Measurements from ENCODE around the gene TWNK.

Gene TWNK

GRCh38 chr10:100962351-100963080 lies 24.8 kb upstream of the TWNK start:
- Histone ChIP-seq H3K9me2 (replicated peaks; ENCODE audit: control insufficient read depth, low read length) (no peaks in the 10 kb centered on the region), H3F3A (ENCODE audit: control insufficient read depth, insufficient read depth) (peaks cover 6% of the 10 kb centered on the region), H4K20me1 (ENCODE audit: control insufficient read depth, insufficient read depth, low read depth, low read length) (no peaks in the 10 kb centered on the region), H3K9me3 (ENCODE audit: control insufficient read depth, insufficient read depth, low read length) (no peaks in the 10 kb centered on the region), H3K79me2 (ENCODE audit: control insufficient read depth, low read length) (no peaks in the 10 kb centered on the region), H3K4me1 (ENCODE audit: control insufficient read depth, low read length) (no peaks in the 10 kb centered on the region), H3K4me3 (ENCODE audit: low read length) (no peak overlapping the region), H3K4me2 (ENCODE audit: low read length) (no peak overlapping the region), H3K27ac (ENCODE audit: low read depth, low read length) (no peak overlapping the region), H3K36me3 (ENCODE audit: control insufficient read depth, low read length) (peaks cover 60% of the 10 kb centered on the region), H3K27me3 (ENCODE audit: control insufficient read depth, low read length) (no peaks in the 10 kb centered on the region)
- no peak for TF ChIP-seq EZH2phosphoT487 (IDR thresholded peaks at IDR 0.05; ENCODE audit: borderline replicate concordance, low read length)
- TF ChIP-seq, protein P1, sequence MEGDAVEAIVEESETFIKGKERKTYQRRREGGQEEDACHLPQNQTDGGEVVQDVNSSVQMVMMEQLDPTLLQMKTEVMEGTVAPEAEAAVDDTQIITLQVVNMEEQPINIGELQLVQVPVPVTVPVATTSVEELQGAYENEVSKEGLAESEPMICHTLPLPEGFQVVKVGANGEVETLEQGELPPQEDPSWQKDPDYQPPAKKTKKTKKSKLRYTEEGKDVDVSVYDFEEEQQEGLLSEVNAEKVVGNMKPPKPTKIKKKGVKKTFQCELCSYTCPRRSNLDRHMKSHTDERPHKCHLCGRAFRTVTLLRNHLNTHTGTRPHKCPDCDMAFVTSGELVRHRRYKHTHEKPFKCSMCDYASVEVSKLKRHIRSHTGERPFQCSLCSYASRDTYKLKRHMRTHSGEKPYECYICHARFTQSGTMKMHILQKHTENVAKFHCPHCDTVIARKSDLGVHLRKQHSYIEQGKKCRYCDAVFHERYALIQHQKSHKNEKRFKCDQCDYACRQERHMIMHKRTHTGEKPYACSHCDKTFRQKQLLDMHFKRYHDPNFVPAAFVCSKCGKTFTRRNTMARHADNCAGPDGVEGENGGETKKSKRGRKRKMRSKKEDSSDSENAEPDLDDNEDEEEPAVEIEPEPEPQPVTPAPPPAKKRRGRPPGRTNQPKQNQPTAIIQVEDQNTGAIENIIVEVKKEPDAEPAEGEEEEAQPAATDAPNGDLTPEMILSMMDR (IDR thresholded peaks at IDR 0.05; ENCODE audit: low read depth, low read length, poor library complexity, severe bottlenecking) = no peak

- H3K4me3 ChIP-seq (ENCODE audit: low read length) = no peak overlapping the region
- no peak overlapping the region for H3K4me2 ChIP-seq (ENCODE audit: low read length)
- H3K79me2 ChIP-seq (ENCODE audit: control insufficient read depth, low read length) = no peaks in the 10 kb centered on the region
- peaks cover 52% of the 10 kb centered on the region for H3K36me3 ChIP-seq (ENCODE audit: control insufficient read depth, low read length)
- peaks cover 1% of the 10 kb centered on the region for H3K4me1 ChIP-seq (ENCODE audit: control insufficient read depth, low read length)
- H3K9me3 ChIP-seq (ENCODE audit: control insufficient read depth, insufficient read depth, low read length) = no peaks in the 10 kb centered on the region
- no peak overlapping the region for H3K27ac ChIP-seq (ENCODE audit: low read depth, low read length)
- H3K9me2 ChIP-seq (replicated peaks; ENCODE audit: control insufficient read depth, low read length) = no peaks in the 10 kb centered on the region
- no peaks in the 10 kb centered on the region for H4K20me1 ChIP-seq (ENCODE audit: control insufficient read depth, insufficient read depth, low read depth, low read length)
- peaks cover 6% of the 10 kb centered on the region for H3F3A ChIP-seq (ENCODE audit: control insufficient read depth, insufficient read depth)
- no peak for TF ChIP-seq EZH2phosphoT487 (IDR thresholded peaks at IDR 0.05; ENCODE audit: borderline replicate concordance, low read length)
- TF ChIP-seq, protein P1 (IDR thresholded peaks at IDR 0.05; ENCODE audit: low read depth, low read length, poor library complexity, severe bottlenecking) = no peak
- H3K27me3 ChIP-seq (ENCODE audit: control insufficient read depth, low read length) = no peaks in the 10 kb centered on the region
These were observed 23.5 kb upstream of the TWNK start for GRCh38 chr10:100963826-100964225.

- no peaks in the 10 kb centered on the region for H3K9me3 ChIP-seq (ENCODE audit: control insufficient read depth, insufficient read depth, low read length)
- TF ChIP-seq, protein P1 (IDR thresholded peaks at IDR 0.05; ENCODE audit: low read depth, low read length, poor library complexity, severe bottlenecking) = no peak
- TF ChIP-seq EZH2phosphoT487 (IDR thresholded peaks at IDR 0.05; ENCODE audit: borderline replicate concordance, low read length) = no peak
- no peak overlapping the region for H3K4me3 ChIP-seq (ENCODE audit: low read length)
- H3K36me3 ChIP-seq (ENCODE audit: control insufficient read depth, low read length) = peaks cover 36% of the 10 kb centered on the region
- no peak overlapping the region for H3K4me2 ChIP-seq (ENCODE audit: low read length)
- H3F3A ChIP-seq (ENCODE audit: control insufficient read depth, insufficient read depth) = peaks cover 5% of the 10 kb centered on the region
- H3K79me2 ChIP-seq (ENCODE audit: control insufficient read depth, low read length) = no peaks in the 10 kb centered on the region
- H3K9me2 ChIP-seq (replicated peaks; ENCODE audit: control insufficient read depth, low read length) = no peaks in the 10 kb centered on the region
- peaks cover 11% of the 10 kb centered on the region for H3K4me1 ChIP-seq (ENCODE audit: control insufficient read depth, low read length)
- no peak overlapping the region for H3K27ac ChIP-seq (ENCODE audit: low read depth, low read length)
- H3K27me3 ChIP-seq (ENCODE audit: control insufficient read depth, low read length) = peaks cover 12% of the 10 kb centered on the region
- no peaks in the 10 kb centered on the region for H4K20me1 ChIP-seq (ENCODE audit: control insufficient read depth, insufficient read depth, low read depth, low read length)
These were observed 21.5 kb upstream of the TWNK start for GRCh38 chr10:100965820-100966219.

All from DOHH2 (cell line).